HG03066 (cell line): ENCODE data around the gene TBC1D30.

Experiments used
- ATAC-seq: cut with Tn5 transposase; IDR thresholded peaks from one replicate; pipeline ENCODE4 v1.9.1; 2021; ENCODE audit warnings: low read depth; ENCODE audit not compliant: unreplicated experiment

TBC1D30 gene

GRCh38 chr12:64903479-64904152, 79.2 kb downstream of the TBC1D30 start:
- no peak for ATAC-seq

DNA sequence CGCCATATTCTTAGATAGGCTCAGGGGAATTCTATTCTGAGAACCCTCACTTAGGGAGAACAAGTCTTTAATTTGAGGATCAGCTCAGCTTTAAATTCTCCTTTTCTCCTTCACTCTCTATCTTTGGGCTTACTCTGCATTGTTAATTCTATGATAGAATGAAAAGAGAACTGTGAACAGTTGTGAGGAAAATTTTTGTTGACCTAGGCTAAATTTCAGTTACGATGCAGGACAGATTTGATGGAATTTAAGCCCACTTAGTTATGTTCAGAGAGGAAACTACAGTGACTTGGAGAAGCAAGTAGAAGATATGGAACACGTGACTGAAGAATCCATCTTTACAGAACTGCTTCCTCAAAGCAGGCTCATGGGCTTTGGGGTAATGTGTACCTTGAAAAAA, 82.7 kb downstream of the TBC1D30 start:
- ATAC-seq, result no peak

- ATAC-seq, result no peak
Measured at GRCh38 chr12:64909124-64909523, 84.7 kb downstream of the TBC1D30 start.

DNA sequence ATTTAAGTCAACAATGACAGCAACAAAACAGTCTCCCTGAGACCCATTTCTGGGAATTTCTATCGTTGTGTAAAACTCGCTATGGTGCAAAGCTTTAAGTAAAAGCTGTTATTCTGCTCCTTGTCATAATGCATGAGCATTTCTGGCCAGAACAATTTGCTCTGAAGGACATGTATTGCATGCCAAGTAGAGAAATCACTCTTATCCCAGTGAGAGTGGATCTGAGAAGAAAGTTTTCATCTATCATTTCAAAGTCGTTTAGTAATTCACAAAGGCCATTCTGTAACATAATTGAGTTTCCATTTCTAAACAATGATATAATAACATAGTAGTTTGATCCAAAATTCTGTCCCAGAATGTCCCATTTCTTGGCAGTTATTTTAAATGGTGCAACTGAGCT, 86.6 kb downstream of the TBC1D30 start:
- ATAC-seq, result no peak

- no peak for ATAC-seq
Measured at GRCh38 chr12:64911912-64912311, 87.5 kb downstream of the TBC1D30 start.

GRCh38 chr12:64912516-64913255, 88.2 kb downstream of the TBC1D30 start:
- ATAC-seq, result no peak

DNA sequence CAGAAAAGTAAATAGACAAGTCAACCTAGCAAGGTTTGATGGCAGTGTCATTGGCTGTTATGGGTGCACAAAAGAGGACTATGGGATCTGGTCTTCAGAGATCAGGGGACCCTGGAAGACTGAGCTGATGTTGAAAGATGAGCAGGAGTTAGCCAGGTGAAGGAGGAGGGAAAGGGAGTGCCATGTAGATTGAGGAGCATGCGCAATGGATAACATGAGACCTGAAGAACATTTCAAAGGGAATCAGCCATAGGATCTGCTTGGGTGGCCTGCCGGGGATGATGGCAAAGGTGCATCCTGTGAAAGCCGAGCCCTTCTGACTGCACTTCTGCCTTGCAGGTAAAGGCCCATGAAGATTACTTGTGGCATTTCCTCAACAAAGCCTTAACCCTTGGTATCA, 90.8 kb downstream of the TBC1D30 start:
- no peak for ATAC-seq

DNA sequence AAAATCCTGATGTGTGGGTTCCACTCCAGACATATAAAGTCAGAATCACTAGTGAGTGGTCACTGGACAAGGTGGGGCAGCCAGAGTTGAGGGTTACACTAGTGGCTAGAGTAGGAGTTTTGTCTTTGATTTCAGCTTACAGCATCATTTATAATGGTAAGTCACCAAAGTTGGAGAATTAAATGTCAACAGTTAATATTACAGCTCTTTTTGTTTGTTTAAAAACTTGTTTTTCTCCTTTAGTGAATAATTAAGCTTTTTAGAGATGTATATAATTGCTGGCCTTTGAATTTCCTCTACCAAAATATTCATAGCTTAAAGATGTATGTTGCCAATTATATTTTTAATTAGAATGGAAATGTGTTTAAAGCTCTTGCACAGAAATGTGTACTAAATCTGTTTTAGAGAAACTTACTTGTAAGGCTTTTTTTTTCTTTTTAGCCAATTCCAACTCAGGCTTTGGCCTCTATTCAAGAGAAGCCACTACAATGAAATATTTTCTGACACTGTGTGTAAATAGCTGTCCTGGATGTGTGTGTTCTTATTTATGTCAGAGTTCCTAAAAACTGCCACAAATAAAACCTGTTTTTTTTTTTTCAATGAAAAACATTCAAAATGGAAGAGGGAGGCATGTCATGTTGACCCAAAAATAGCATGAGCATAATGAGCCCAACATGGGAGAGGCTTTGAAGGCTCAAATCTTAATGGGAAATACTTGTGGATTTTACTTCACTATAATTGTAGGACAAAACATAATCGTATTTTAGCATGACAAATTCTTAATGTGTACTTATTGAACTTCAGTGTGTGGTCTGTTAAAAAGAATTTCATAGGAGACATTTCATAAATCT, 92.2 kb downstream of the TBC1D30 start:
- ATAC-seq, result no peak

DNA sequence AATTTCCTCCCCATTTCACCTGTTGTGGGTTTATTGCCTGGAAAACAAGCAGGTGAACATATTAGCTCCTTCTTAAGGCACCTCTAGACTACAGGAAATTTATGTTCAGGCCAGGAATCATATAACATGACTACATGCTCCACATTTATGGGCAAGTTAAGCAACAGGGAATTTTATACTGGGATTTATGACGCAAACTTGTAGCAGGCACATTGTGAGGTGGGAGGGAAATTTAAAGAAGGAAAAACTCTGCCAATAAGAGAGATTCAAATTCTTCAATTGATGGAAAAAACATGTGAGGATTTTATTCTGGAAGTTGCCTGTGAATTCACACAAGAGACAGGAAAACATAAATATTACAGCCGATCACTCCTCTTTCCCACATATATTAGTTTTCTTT, 93.9 kb downstream of the TBC1D30 start:
- ATAC-seq, result no peak

- no peak for ATAC-seq
Measured at GRCh38 chr12:64918801-64919200, 94.4 kb downstream of the TBC1D30 start.

DNA sequence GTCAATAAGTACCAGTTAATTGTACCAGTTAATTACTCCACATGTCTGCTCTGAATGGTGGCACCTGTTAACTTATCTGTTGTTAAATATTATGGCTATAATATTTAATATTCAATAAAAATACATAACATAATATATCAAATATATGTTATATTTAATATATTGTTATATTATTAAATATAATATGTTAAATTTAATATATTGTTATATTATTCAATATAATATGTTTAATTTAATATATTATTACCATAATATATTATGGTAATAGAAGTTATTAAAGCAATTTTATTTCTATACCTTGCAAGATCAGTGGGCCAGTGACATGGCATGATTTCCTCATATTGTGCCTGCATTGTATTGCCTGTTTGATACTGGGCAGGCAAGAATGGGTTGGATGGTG, 98.4 kb downstream of the TBC1D30 start:
- ATAC-seq, result no peak

GRCh38 chr12:64923536-64923935, 99.1 kb downstream of the TBC1D30 start:
- ATAC-seq, result no peak
